Measurements from ENCODE around the gene SH3RF3.

The SH3RF3 gene

GRCh38 chr2:109187711-109188495, 58.9 kb downstream of the SH3RF3 start:
- H3K27ac ChIP-seq (ENCODE audit: low read depth, low read length), result no peak overlapping the region
- H3K4me1 ChIP-seq (ENCODE audit: control insufficient read depth, low read depth, low read length), result no peaks in the 10 kb centered on the region
- WGBS (ENCODE audit: extremely low coverage, insufficient coverage, low lambda C conversion rate), result no CpG with 5 or more reads among the region's 19 CpGs
- H4K8ac ChIP-seq (ENCODE audit: low read depth, low read length), result no peak overlapping the region
- no peak overlapping the region for H3K4ac ChIP-seq (ENCODE audit: low read depth, low read length)
- no peak overlapping the region for H2BK15ac ChIP-seq (replicated peaks; ENCODE audit: low read depth)
- no peaks in the 10 kb centered on the region for H3K79me2 ChIP-seq (ENCODE audit: control insufficient read depth, insufficient read depth, low read length)
- no peaks in the 10 kb centered on the region for H3K36me3 ChIP-seq (ENCODE audit: control insufficient read depth, insufficient read depth, low read length)
- no peak overlapping the region for H3K56ac ChIP-seq (ENCODE audit: low read length)
- no peaks in the 10 kb centered on the region for H3K27me3 ChIP-seq (ENCODE audit: insufficient read depth, low read length, poor library complexity)
- no peak overlapping the region for H2BK5ac ChIP-seq (ENCODE audit: low read length)
- H2AK5ac ChIP-seq (ENCODE audit: low read length), result no peak overlapping the region
- H2BK120ac ChIP-seq (ENCODE audit: low read depth, low read length), result no peak overlapping the region
- H3K4me2 ChIP-seq (ENCODE audit: low read length), result no peak overlapping the region
- H3K23ac ChIP-seq (ENCODE audit: low read length), result no peak overlapping the region
- H3K9ac ChIP-seq (ENCODE audit: low read length), result no peak overlapping the region
- H3K18ac ChIP-seq (ENCODE audit: low read length), result no peak overlapping the region
- H3K4me3 ChIP-seq (ENCODE audit: low read length), result no peak overlapping the region
- H3K79me1 ChIP-seq (ENCODE audit: low read length), result no peaks in the 10 kb centered on the region
- no peak overlapping the region for H4K5ac ChIP-seq (ENCODE audit: low read length)
- DNase-seq, result no peak

- Histone ChIP-seq H3K36me3 (ENCODE audit: control insufficient read depth, insufficient read depth, low read length) (no peaks in the 10 kb centered on the region), H3K27ac (ENCODE audit: low read depth, low read length) (no peak overlapping the region), H2AK5ac (ENCODE audit: low read length) (no peak overlapping the region), H3K9ac (ENCODE audit: low read length) (no peak overlapping the region), H2BK120ac (ENCODE audit: low read depth, low read length) (no peak overlapping the region), H4K8ac (ENCODE audit: low read depth, low read length) (no peak overlapping the region), H3K79me1 (ENCODE audit: low read length) (no peaks in the 10 kb centered on the region), H3K4me2 (ENCODE audit: low read length) (no peak overlapping the region), H2BK15ac (replicated peaks; ENCODE audit: low read depth) (no peak overlapping the region), H3K56ac (ENCODE audit: low read length) (no peak overlapping the region), H3K4me3 (ENCODE audit: low read length) (no peak overlapping the region), H4K5ac (ENCODE audit: low read length) (no peak overlapping the region), H3K18ac (ENCODE audit: low read length) (no peak overlapping the region), H3K4me1 (ENCODE audit: control insufficient read depth, low read depth, low read length) (no peaks in the 10 kb centered on the region), H3K27me3 (ENCODE audit: insufficient read depth, low read length, poor library complexity) (no peaks in the 10 kb centered on the region), H3K79me2 (ENCODE audit: control insufficient read depth, insufficient read depth, low read length) (no peaks in the 10 kb centered on the region), H3K23ac (ENCODE audit: low read length) (no peak overlapping the region), H2BK5ac (ENCODE audit: low read length) (no peak overlapping the region), H3K4ac (ENCODE audit: low read depth, low read length) (no peak overlapping the region)
- no CpG with 5 or more reads among the region's 14 CpGs for whole genome bisulfite sequencing (ENCODE audit: extremely low coverage, insufficient coverage, low lambda C conversion rate)
- no peak for DNase-seq
Measured at GRCh38 chr2:109188496-109188890, 59.5 kb downstream of the SH3RF3 start.

GRCh38 chr2:109188898-109189297, 59.9 kb downstream of the SH3RF3 start:
- DNase-seq, result no peak
- Histone ChIP-seq H3K79me2 (ENCODE audit: control insufficient read depth, insufficient read depth, low read length) (no peaks in the 10 kb centered on the region), H3K27ac (ENCODE audit: low read depth, low read length) (no peak overlapping the region), H3K4me2 (ENCODE audit: low read length) (no peak overlapping the region), H3K79me1 (ENCODE audit: low read length) (no peaks in the 10 kb centered on the region), H2BK5ac (ENCODE audit: low read length) (no peak overlapping the region), H3K4me3 (ENCODE audit: low read length) (no peak overlapping the region), H3K36me3 (ENCODE audit: control insufficient read depth, insufficient read depth, low read length) (no peaks in the 10 kb centered on the region), H2BK15ac (replicated peaks; ENCODE audit: low read depth) (no peak overlapping the region), H3K4me1 (ENCODE audit: control insufficient read depth, low read depth, low read length) (no peaks in the 10 kb centered on the region), H3K18ac (ENCODE audit: low read length) (no peak overlapping the region), H3K27me3 (ENCODE audit: insufficient read depth, low read length, poor library complexity) (no peaks in the 10 kb centered on the region), H4K8ac (ENCODE audit: low read depth, low read length) (no peak overlapping the region), H4K5ac (ENCODE audit: low read length) (no peak overlapping the region), H3K9ac (ENCODE audit: low read length) (no peak overlapping the region), H2BK120ac (ENCODE audit: low read depth, low read length) (no peak overlapping the region), H3K56ac (ENCODE audit: low read length) (no peak overlapping the region), H3K23ac (ENCODE audit: low read length) (no peak overlapping the region), H3K4ac (ENCODE audit: low read depth, low read length) (no peak overlapping the region), H2AK5ac (ENCODE audit: low read length) (no peak overlapping the region)
- no CpG with 5 or more reads among the region's 4 CpGs for WGBS (ENCODE audit: extremely low coverage, insufficient coverage, low lambda C conversion rate)

GRCh38 chr2:109189751-109190150, 60.7 kb downstream of the SH3RF3 start:
- H2BK15ac ChIP-seq (replicated peaks; ENCODE audit: low read depth), result no peak overlapping the region
- no peak overlapping the region for H3K4me2 ChIP-seq (ENCODE audit: low read length)
- no peak overlapping the region for H3K56ac ChIP-seq (ENCODE audit: low read length)

GRCh38 chr2:109193807-109194619, 65.0 kb downstream of the SH3RF3 start:
- Histone ChIP-seq H3K18ac (ENCODE audit: low read length) (no peak overlapping the region), H4K8ac (ENCODE audit: low read depth, low read length) (no peak overlapping the region), H4K5ac (ENCODE audit: low read length) (no peak overlapping the region), H3K23ac (ENCODE audit: low read length) (no peak overlapping the region), H3K79me2 (ENCODE audit: control insufficient read depth, insufficient read depth, low read length) (no peaks in the 10 kb centered on the region), H3K9ac (ENCODE audit: low read length) (no peak overlapping the region), H2BK120ac (ENCODE audit: low read depth, low read length) (no peak overlapping the region), H2AK5ac (ENCODE audit: low read length) (no peak overlapping the region), H3K56ac (ENCODE audit: low read length) (no peak overlapping the region), H3K27ac (ENCODE audit: low read depth, low read length) (no peak overlapping the region), H3K4me2 (ENCODE audit: low read length) (no peak overlapping the region), H2BK5ac (ENCODE audit: low read length) (no peak overlapping the region), H2BK15ac (replicated peaks; ENCODE audit: low read depth) (no peak overlapping the region), H3K36me3 (ENCODE audit: control insufficient read depth, insufficient read depth, low read length) (no peaks in the 10 kb centered on the region), H3K4me3 (ENCODE audit: low read length) (no peak overlapping the region), H3K4ac (ENCODE audit: low read depth, low read length) (no peak overlapping the region), H3K4me1 (ENCODE audit: control insufficient read depth, low read depth, low read length) (peaks cover 6% of the 10 kb centered on the region), H3K79me1 (ENCODE audit: low read length) (no peaks in the 10 kb centered on the region), H3K27me3 (ENCODE audit: insufficient read depth, low read length, poor library complexity) (no peaks in the 10 kb centered on the region)
- no peak for DNase-seq
- WGBS (ENCODE audit: extremely low coverage, insufficient coverage, low lambda C conversion rate), result no CpG with 5 or more reads among the region's 17 CpGs

More at GRCh38 chr2:109189751-109190150, 60.7 kb downstream of the SH3RF3 start:
- H3K27ac ChIP-seq (ENCODE audit: low read depth, low read length), result no peak overlapping the region
- no peak overlapping the region for H3K4ac ChIP-seq (ENCODE audit: low read depth, low read length)
- H2BK5ac ChIP-seq (ENCODE audit: low read length), result no peak overlapping the region
- H3K18ac ChIP-seq (ENCODE audit: low read length), result no peak overlapping the region
- no peak overlapping the region for H3K23ac ChIP-seq (ENCODE audit: low read length)
- no peak overlapping the region for H3K9ac ChIP-seq (ENCODE audit: low read length)
- no peak for DNase-seq
- no peak overlapping the region for H2BK120ac ChIP-seq (ENCODE audit: low read depth, low read length)
- H3K36me3 ChIP-seq (ENCODE audit: control insufficient read depth, insufficient read depth, low read length), result no peaks in the 10 kb centered on the region
- no peaks in the 10 kb centered on the region for H3K4me1 ChIP-seq (ENCODE audit: control insufficient read depth, low read depth, low read length)
- no peaks in the 10 kb centered on the region for H3K79me2 ChIP-seq (ENCODE audit: control insufficient read depth, insufficient read depth, low read length)
- H4K5ac ChIP-seq (ENCODE audit: low read length), result no peak overlapping the region
- no CpG with 5 or more reads among the region's 5 CpGs for WGBS (ENCODE audit: extremely low coverage, insufficient coverage, low lambda C conversion rate)
- no peaks in the 10 kb centered on the region for H3K27me3 ChIP-seq (ENCODE audit: insufficient read depth, low read length, poor library complexity)
- H3K4me3 ChIP-seq (ENCODE audit: low read length), result no peak overlapping the region
- H2AK5ac ChIP-seq (ENCODE audit: low read length), result no peak overlapping the region
- H3K79me1 ChIP-seq (ENCODE audit: low read length), result no peaks in the 10 kb centered on the region
- H4K8ac ChIP-seq (ENCODE audit: low read depth, low read length), result no peak overlapping the region

Data from mesendoderm (in vitro differentiated cells).